HCT116 (cell line): ENCODE measurements around the gene SEC16A.

ENCODE experiments used
- ATF3 ChIP-seq: IDR thresholded peaks from 2 replicates; pipeline ENCODE4 v1.6.1; 2012
- CEBPB ChIP-seq: IDR thresholded peaks from 2 replicates; pipeline ENCODE4 v1.6.1; 2012; ENCODE audit warnings: low read depth
- CTCF ChIP-seq, 3 experiments: fragments of 200-600 bp in 1 of 3; sonication (generic) in 1 of 3; IDR thresholded peaks in 2 of 3; conservative IDR thresholded peaks in 1 of 3; 2 replicates each; pipeline ENCODE4 v1.5.1; 2012 to 2017; ENCODE audit warnings: low read depth in 2 of 3, low read length in 2 of 3, antibody characterized with exemption in 1 of 3, borderline replicate concordance in 1 of 3, control low read depth in 1 of 3, mild to moderate bottlenecking in 1 of 3, mixed read lengths in 1 of 3, mixed run types in 1 of 3, moderate library complexity in 1 of 3; ENCODE audit not compliant: insufficient read depth in 1 of 3
- EZH2 ChIP-seq: fragments of 200-600 bp; sonication (generic); IDR thresholded peaks from 2 replicates; pipeline ENCODE4 v1.6.1; 2017; ENCODE audit warnings: antibody characterized with exemption, mixed run types
- EZH2phosphoT487 ChIP-seq: fragments of 200-600 bp; IDR thresholded peaks from 2 replicates; pipeline ENCODE4 v1.6.1; 2018; ENCODE audit warnings: antibody characterized with exemption, borderline replicate concordance
- POLR2A ChIP-seq: IDR thresholded peaks from 2 replicates; pipeline ENCODE4 v1.7.0; 2011; ENCODE audit warnings: borderline replicate concordance; ENCODE audit not compliant: insufficient read depth, insufficient read length; ENCODE audit errors: extremely low read depth
- POLR2AphosphoS5 ChIP-seq: IDR thresholded peaks from 2 replicates; pipeline ENCODE4 v1.6.1; 2011; ENCODE audit warnings: mild to moderate bottlenecking, low read depth, low read length, moderate library complexity
- REST ChIP-seq: IDR thresholded peaks from 2 replicates; pipeline ENCODE4 v1.6.1; 2012; ENCODE audit warnings: low read depth
- SIN3A ChIP-seq: IDR thresholded peaks from 2 replicates; pipeline ENCODE4 v1.6.1; 2012; ENCODE audit warnings: low read depth
- SP1 ChIP-seq: IDR thresholded peaks from 2 replicates; pipeline ENCODE4 v1.6.1; 2012; ENCODE audit warnings: low read depth
- YY1 ChIP-seq: IDR thresholded peaks from 2 replicates; pipeline ENCODE4 v1.6.1; 2011; ENCODE audit warnings: low read length, low read depth, moderate library complexity, mild to moderate bottlenecking; ENCODE audit not compliant: insufficient replicate concordance; ENCODE audit errors: extremely low read depth
- ZFX ChIP-seq: fragments of 450-650 bp; IDR thresholded peaks from 2 replicates; pipeline ENCODE4 v1.6.1; 2017
- ZNF274 ChIP-seq: fragments of 200-500 bp; sonication (Bioruptor generic); IDR thresholded peaks from 2 replicates; pipeline ENCODE4 v1.6.1; 2014; ENCODE audit warnings: mild to moderate bottlenecking, low read depth, low read length, inconsistent platforms

- no peak for TF ChIP-seq CEBPB
- TF ChIP-seq REST = no peak
- TF ChIP-seq CTCF (IDR thresholded peaks at IDR 0.05 in 2 of 3, conservative IDR thresholded peaks at IDR 0.05 in 1 of 3; ENCODE audit: borderline replicate concordance in 1 of 3, insufficient read depth in 1 of 3, low read depth in 2 of 3, low read length in 2 of 3) = no peak
- no peak for TF ChIP-seq ZNF274
- TF ChIP-seq ZFX = no peak
- TF ChIP-seq EZH2 = no peak
- no peak for TF ChIP-seq SIN3A
- TF ChIP-seq POLR2A = no peak
- no peak for TF ChIP-seq SP1
- no peak for TF ChIP-seq EZH2phosphoT487
- no peak for TF ChIP-seq POLR2AphosphoS5
- TF ChIP-seq ATF3 = no peak
- no peak for TF ChIP-seq YY1
These were observed 30.4 kb upstream of the SEC16A start for GRCh38 chr9:136513191-136513590.
